SU-DHL-6 (cell line): ENCODE measurements around the gene LEPROT.

Experiments
- CTCF ChIP-seq: fragments of 200-600 bp; sonication (generic); IDR thresholded peaks from one replicate; pipeline ENCODE4 v1.5.1; 2017; ENCODE audit warnings: antibody characterized with exemption, mild to moderate bottlenecking, low read length, moderate library complexity; ENCODE audit not compliant: insufficient read depth, poor library complexity, severe bottlenecking
- EZH2phosphoT487 ChIP-seq: fragments of 200-600 bp; sonication (generic), shearing (Covaris generic); conservative IDR thresholded peaks from 2 replicates; pipeline ENCODE4 v1.6.1; 2018; ENCODE audit warnings: mild to moderate bottlenecking, antibody characterized with exemption, low read length, moderate library complexity, mixed read lengths

- TF ChIP-seq CTCF = no peak
- no peak for TF ChIP-seq EZH2phosphoT487
Observed at GRCh38 chr1:65412256-65412983, 8.0 kb upstream of the LEPROT start.
